ENCODE results near the gene CBLN3. TPM values are rescaled to one million over a fixed set of nuclear protein-coding genes. Genes with fewer than 3 reads are reported as not detected.

Gene CBLN3
- total RNA-seq, 1 donor: 1.7 TPM

- peak; percentile 99 for DNase-seq (ENCODE audit: low read depth)
- peak within 1 kb of the TSS; percentile 69 for H3K4me3 ChIP-seq (ENCODE audit: low read depth, low read length)
- no peak for TF ChIP-seq CTCF (IDR thresholded peaks at IDR 0.05; ENCODE audit: insufficient read depth, low read depth, low read length)
Measured at GRCh38 chr14:24442240-24443052, 13.0 kb upstream of the CBLN3 start, which contains the start of gene SDR39U1. TSS of gene SDR39U1 (minus strand) at chr14:24442776. CDS start at chr14:24442769, 7 bp downstream.

- H3K4me3 ChIP-seq (ENCODE audit: low read depth, low read length): peak overlapping the region; percentile 69
- TF ChIP-seq CTCF (IDR thresholded peaks at IDR 0.05; ENCODE audit: insufficient read depth, low read depth, low read length): no peak
- no peak for DNase-seq (ENCODE audit: low read depth)
Measured at GRCh38 chr14:24441904-24442239, 12.4 kb upstream of the CBLN3 start.

- no peak for DNase-seq (ENCODE audit: low read depth)
- H3K4me3 ChIP-seq (ENCODE audit: low read depth, low read length): peak overlapping the region; percentile 69
- TF ChIP-seq CTCF (IDR thresholded peaks at IDR 0.05; ENCODE audit: insufficient read depth, low read depth, low read length): no peak
Measured at GRCh38 chr14:24441485-24441884, 12.0 kb upstream of the CBLN3 start.

- DNase-seq (ENCODE audit: low read depth): no peak
- TF ChIP-seq CTCF (IDR thresholded peaks at IDR 0.05; ENCODE audit: insufficient read depth, low read depth, low read length): no peak
- H3K4me3 ChIP-seq (ENCODE audit: low read depth, low read length): no peak overlapping the region
Measured at GRCh38 chr14:24440606-24441399, 11.3 kb upstream of the CBLN3 start.

GRCh38 chr14:24439830-24440605, 10.6 kb upstream of the CBLN3 start:
- no peak for DNase-seq (ENCODE audit: low read depth)
- TF ChIP-seq CTCF (IDR thresholded peaks at IDR 0.05; ENCODE audit: insufficient read depth, low read depth, low read length): no peak
- no peak overlapping the region for H3K4me3 ChIP-seq (ENCODE audit: low read depth, low read length)

- DNase-seq (ENCODE audit: low read depth): no peak
Measured at GRCh38 chr14:24439257-24439656, 9.8 kb upstream of the CBLN3 start.

More at GRCh38 chr14:24439257-24439656, 9.8 kb upstream of the CBLN3 start:
- no peak overlapping the region for H3K4me3 ChIP-seq (ENCODE audit: low read depth, low read length)
- no peak for TF ChIP-seq CTCF (IDR thresholded peaks at IDR 0.05; ENCODE audit: insufficient read depth, low read depth, low read length)

All from fibroblast of villous mesenchyme (primary cell).